ENCODE results near the gene FGD4.

DNA sequence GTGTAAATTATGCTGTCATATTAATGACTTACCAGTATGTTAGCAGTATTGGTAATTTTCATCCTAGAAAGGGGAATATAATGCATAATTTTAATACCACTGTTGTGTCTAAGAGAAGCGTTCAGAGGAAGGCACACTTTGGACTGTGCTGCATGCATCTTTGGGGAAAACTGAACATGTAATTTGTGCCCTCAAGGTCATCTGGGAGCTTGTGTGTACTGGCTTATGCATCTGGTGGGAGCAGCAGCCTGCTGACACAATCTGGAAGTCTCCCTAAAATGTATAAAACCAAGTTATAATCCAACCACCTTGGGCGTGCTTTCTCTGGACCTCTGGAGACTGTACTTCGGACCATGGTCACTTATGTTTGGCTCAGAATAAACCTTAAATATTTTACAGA, 14.1 kb downstream of the FGD4 start:
- TF ChIP-seq BHLHE40 (IDR thresholded peaks at IDR 0.05; ENCODE audit: low read length) (no peak), CREBBP (IDR thresholded peaks at IDR 0.05; ENCODE audit: low read depth, low read length) (no peak), EZH2 (IDR thresholded peaks at IDR 0.05; ENCODE audit: borderline replicate concordance, low read depth, low read length) (no peak), PKNOX1 (IDR thresholded peaks at IDR 0.05) (no peak)

Data from K562 (cell line).